HepG2 (cell line): Measurements from ENCODE around the gene APOC4. TPM values are rescaled to one million over a fixed set of nuclear protein-coding genes. Genes with fewer than 3 reads are reported as not detected.
A peak's percentile ranks its signal among the peaks of the same experiment; 100 is the strongest.

Source experiments
- ATAC-seq: fragments of 200-7000 bp; cut with Tn5 transposase; 3 replicates; pipeline ENCODE4 v1.9.1; 2020; ENCODE audit warnings: mild to moderate bottlenecking, moderate library complexity
- BruUV-seq: library from RNA; stranded (reverse); fragments of 400-500 nt; replicated peaks from 2 replicates; lab custom pipeline; 2021; lab: Mats Ljungman, UMichigan
- CTCF ChIA-PET: fragments of 300-600 bp; formaldehyde crosslinking; extraction: SDS; loops from one replicate; lab custom pipeline; 2021; ENCODE audit warnings: low total read pairs, inconsistent platforms, low intra/inter-chr PET ratio; lab: Yijun Ruan, JAX
- POLR2A ChIA-PET: fragments of 350-600 bp; sonication (Branson Sonifier 250); formaldehyde crosslinking; loops from one replicate; lab custom pipeline; 2020; ENCODE audit warnings: antibody characterized with exemption, inconsistent platforms; lab: Yijun Ruan, JAX
- DNase-seq: peaks from one replicate; pipeline ENCODE4 v3.0.0-alpha.2; 2015; ENCODE audit warnings: low spot score
- FAIRE-seq: peaks from 3 replicates; lab custom pipeline; 2011; peaks lifted over from hg19 to GRCh38; lab: Jason Lieb, UNC
- H2AFZ ChIP-seq: one replicate; pipeline ENCODE4 v1.6.1; 2011; ENCODE audit warnings: low read length, inconsistent platforms
- H3K27ac ChIP-seq: fragments of 300-600 bp; 3 replicates; pipeline ENCODE4 v1.8.0; 2011; ENCODE audit warnings: mixed run types, mild to moderate bottlenecking, mixed read lengths, low read length, inconsistent platforms; ENCODE audit not compliant: insufficient read depth; ENCODE audit errors: extremely low read length
- H3K27me3 ChIP-seq, 2 experiments: fragments of 200-600 bp in 1 of 2; 2 replicates in 1 of 2; 3 replicates in 1 of 2; pipeline versions ENCODE4 v1.6.0 to v1.8.0; 2011; ENCODE audit warnings: low read length in 2 of 2, mild to moderate bottlenecking in 2 of 2, moderate library complexity in 2 of 2, inconsistent platforms in 1 of 2; ENCODE audit not compliant: insufficient read depth in 2 of 2, control insufficient read depth in 1 of 2
- H3K36me3 ChIP-seq, 2 experiments: fragments of 200-600 bp in 1 of 2; replicated peaks in 1 of 2; 2 replicates in 1 of 2; 3 replicates in 1 of 2; pipeline versions ENCODE4 v1.5.1 to v1.8.0; 2011; ENCODE audit warnings: low read length in 2 of 2, inconsistent platforms in 1 of 2; ENCODE audit not compliant: insufficient read depth in 2 of 2, control insufficient read depth in 1 of 2
- H3K4me1 ChIP-seq: 2 replicates; pipeline ENCODE4 v1.5.1; 2012; ENCODE audit warnings: low read length, inconsistent platforms; ENCODE audit not compliant: insufficient read depth
- H3K4me2 ChIP-seq: 2 replicates; pipeline ENCODE4 v1.6.0; 2011; ENCODE audit warnings: low read depth, low read length, inconsistent platforms
- H3K4me3 ChIP-seq, 3 experiments: fragments of 200-600 bp in 1 of 3; sonication (generic), shearing (Covaris generic) in 1 of 3; replicated peaks in 1 of 3; 2 replicates each; pipeline ENCODE4 v1.5.1; 2011 to 2016; ENCODE audit warnings: low read length in 3 of 3, inconsistent platforms in 2 of 3, low read depth in 2 of 3, mild to moderate bottlenecking in 2 of 3, control low read depth in 1 of 3, mixed read lengths in 1 of 3; ENCODE audit not compliant: insufficient read depth in 1 of 3
- H3K79me2 ChIP-seq: one replicate; pipeline ENCODE4 v1.6.1; 2011; ENCODE audit warnings: low read length, inconsistent platforms; ENCODE audit not compliant: insufficient read depth
- H3K9ac ChIP-seq: 2 replicates; pipeline ENCODE4 v1.6.0; 2011; ENCODE audit warnings: mild to moderate bottlenecking, low read depth, low read length, inconsistent platforms; ENCODE audit not compliant: insufficient read depth
- H3K9me3 ChIP-seq: 2 replicates; pipeline ENCODE4 v1.5.1; 2012; ENCODE audit warnings: mild to moderate bottlenecking, low read length
- H4K20me1 ChIP-seq: 2 replicates; pipeline ENCODE4 v1.6.0; 2011; ENCODE audit warnings: inconsistent platforms, mild to moderate bottlenecking, low read length, moderate library complexity; ENCODE audit not compliant: insufficient read depth
- FOSL2 ChIP-seq: sonication (generic); formaldehyde crosslinking; IDR thresholded peaks from 2 replicates; pipeline ENCODE4 v1.4.0; 2020; ENCODE audit warnings: missing genetic modification reagents
- FOXJ3 ChIP-seq: sonication (generic); formaldehyde crosslinking; IDR thresholded peaks from 2 replicates; pipeline ENCODE4 v1.4.0; 2020; ENCODE audit warnings: missing genetic modification reagents, mild to moderate bottlenecking, borderline replicate concordance
- HDAC1 ChIP-seq: sonication (generic); formaldehyde crosslinking; IDR thresholded peaks from 2 replicates; pipeline ENCODE4 v1.5.1; 2020; ENCODE audit warnings: mild to moderate bottlenecking, missing genetic modification reagents
- HDAC2 ChIP-seq: sonication (generic); formaldehyde crosslinking; IDR thresholded peaks from 2 replicates; pipeline ENCODE4 v1.4.0; 2020; ENCODE audit warnings: missing genetic modification reagents
- HNF4G ChIP-seq, 2 experiments: sonication (generic) in 1 of 2; formaldehyde crosslinking in 1 of 2; IDR thresholded peaks; 2 replicates each; pipeline versions ENCODE4 v1.4.0 to v1.6.1; 2011 to 2020; ENCODE audit warnings: borderline replicate concordance in 2 of 2, low read depth in 2 of 2, mild to moderate bottlenecking in 2 of 2, low read length in 1 of 2, missing genetic modification reagents in 1 of 2, moderate library complexity in 1 of 2
- KAT7 ChIP-seq: IDR thresholded peaks from 2 replicates; pipeline ENCODE4 v1.6.1; 2018; ENCODE audit warnings: borderline replicate concordance, missing compliant biosample characterization
- RFX1 ChIP-seq: fragments of 450-650 bp; IDR thresholded peaks from 2 replicates; pipeline ENCODE4 v1.6.1; 2017
- RXRB ChIP-seq: IDR thresholded peaks from 2 replicates; pipeline ENCODE4 v1.6.1; 2016; ENCODE audit warnings: borderline replicate concordance, missing genetic modification reagents, missing compliant biosample characterization
- SOX5 ChIP-seq: IDR thresholded peaks from 2 replicates; pipeline ENCODE4 v1.6.1; 2016; ENCODE audit warnings: borderline replicate concordance
- ZFX ChIP-seq: sonication (generic); formaldehyde crosslinking; IDR thresholded peaks from 2 replicates; pipeline ENCODE4 v1.4.0; 2020; ENCODE audit warnings: mild to moderate bottlenecking, low read depth, missing genetic modification reagents, moderate library complexity
- ZMYM3 ChIP-seq: sonication (generic); formaldehyde crosslinking; IDR thresholded peaks from 2 replicates; pipeline ENCODE4 v1.5.1; 2020; ENCODE audit warnings: mild to moderate bottlenecking, missing genetic modification reagents
- ZNF746 ChIP-seq: sonication (generic); formaldehyde crosslinking; IDR thresholded peaks from 2 replicates; pipeline ENCODE4 v1.8.0; 2022; ENCODE audit warnings: mild to moderate bottlenecking, missing genetic modification reagents
- ZNF768 ChIP-seq: sonication (generic); formaldehyde crosslinking; IDR thresholded peaks from 2 replicates; pipeline ENCODE4 v1.4.0; 2020; ENCODE audit warnings: missing genetic modification reagents
- WGBS: methylation state at CpG from one replicate; pipeline ENCODE4 v1.1.6; 2017; ENCODE audit warnings: low lambda C conversion rate; 5-methylcytosine and 5-hydroxymethylcytosine counted together
- in situ Hi-C: cut with HindIII; loops from 2 replicates; pipeline ENCODE4 v1.10.0; 2017; ENCODE audit warnings: low pct_unique_long_range_greater_than_20kb; ENCODE audit not compliant: extremely low pct_ligation_motif_present
- intact Hi-C: fragments of 100-400 bp; cut with micrococcal nuclease; formaldehyde crosslinking; loops from one replicate; pipeline ENCODE4 v1.10.0; 2022; ENCODE audit not compliant: unreplicated experiment
- polyA plus RNA-seq, 8 experiments: library from polyadenylated mRNA; depleted of rRNA in 3 of 8; stranded (reverse) in 7 of 8; unstranded in 1 of 8; fragments of >200 nt; fragmentation: Illumina TruSeq in 4 of 8; extraction: Trizol in 4 of 8; gene quantifications; 2 replicates each; pipeline versions ENCODE4 v1.2.1 to v1.2.3, GENCODE V29; 2011 to 2016; ENCODE audit warnings: low read depth in 4 of 8, missing spikeins in 1 of 8, mixed read lengths in 1 of 8; ENCODE audit not compliant: insufficient read depth in 1 of 8
- total RNA-seq, 5 experiments: library from RNA; depleted of rRNA; stranded (reverse); fragments of >200 nt; fragmentation: Illumina TruSeq; extraction: Trizol; gene quantifications; 2 replicates each; pipeline ENCODE4 v1.2.3, GENCODE V29; 2016; ENCODE audit warnings: low read depth in 1 of 5
- TF ChIP-seq, protein P1 (sequence below): sonication (generic); formaldehyde crosslinking; IDR thresholded peaks from 2 replicates; pipeline ENCODE4 v1.5.0; 2020; ENCODE audit warnings: mild to moderate bottlenecking, missing genetic modification reagents, borderline replicate concordance
- TF ChIP-seq, protein P2 (sequence below): sonication (generic); formaldehyde crosslinking; IDR thresholded peaks from 2 replicates; pipeline ENCODE4 v1.4.0; 2020; ENCODE audit warnings: missing genetic modification reagents

Gene APOC4
- total and polyA plus RNA-seq, 2 of the 13 experiments (the other 11 are each of a cell fraction or from before 2014, with no cell fraction given) = 0.46 TPM; not detected in 1

DNA sequence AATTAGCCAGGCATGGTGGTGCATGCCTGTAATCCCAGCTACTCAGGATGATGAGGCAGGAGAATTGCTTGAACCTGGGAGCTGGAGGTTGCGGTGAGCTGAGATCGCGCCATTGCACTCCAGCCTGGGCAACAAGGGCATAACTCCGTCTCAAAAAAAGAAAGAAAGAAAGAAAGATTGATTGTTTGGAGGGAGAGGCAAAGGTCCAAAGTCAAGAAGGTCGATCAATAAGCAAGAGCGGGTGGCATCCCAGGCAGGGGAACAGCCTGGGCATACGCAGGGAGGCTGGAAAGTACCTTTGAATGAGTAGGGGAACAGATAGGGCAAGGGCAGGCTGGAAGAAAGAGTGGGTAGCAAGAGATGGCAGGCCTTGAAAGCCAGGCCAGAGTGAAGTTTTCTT is 11.9 kb upstream of the APOC4 start (continued):
- TF ChIP-seq ZFX (CRISPR knock-in tag) = peak; percentile 30; the same call in 1 of the 2 replicates
- TF ChIP-seq, protein P1, sequence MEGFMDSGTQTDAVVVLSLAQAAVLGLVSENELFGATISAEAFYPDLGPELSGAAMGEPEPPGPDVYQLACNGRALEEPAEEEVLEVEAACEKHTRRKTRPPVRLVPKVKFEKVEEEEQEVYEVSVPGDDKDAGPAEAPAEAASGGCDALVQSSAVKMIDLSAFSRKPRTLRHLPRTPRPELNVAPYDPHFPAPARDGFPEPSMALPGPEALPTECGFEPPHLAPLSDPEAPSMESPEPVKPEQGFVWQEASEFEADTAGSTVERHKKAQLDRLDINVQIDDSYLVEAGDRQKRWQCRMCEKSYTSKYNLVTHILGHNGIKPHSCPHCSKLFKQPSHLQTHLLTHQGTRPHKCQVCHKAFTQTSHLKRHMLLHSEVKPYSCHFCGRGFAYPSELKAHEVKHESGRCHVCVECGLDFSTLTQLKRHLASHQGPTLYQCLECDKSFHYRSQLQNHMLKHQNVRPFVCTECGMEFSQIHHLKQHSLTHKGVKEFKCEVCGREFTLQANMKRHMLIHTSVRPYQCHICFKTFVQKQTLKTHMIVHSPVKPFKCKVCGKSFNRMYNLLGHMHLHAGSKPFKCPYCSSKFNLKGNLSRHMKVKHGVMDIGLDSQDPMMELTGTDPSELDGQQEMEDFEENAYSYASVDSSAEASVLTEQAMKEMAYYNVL (CRISPR knock-in tag) = peak; percentile 98
- TF ChIP-seq FOXJ3 (CRISPR knock-in tag) = no peak
- TF ChIP-seq HDAC2 (CRISPR knock-in tag) = peak; percentile 15; the same call in 1 of the 2 replicates
- TF ChIP-seq SOX5 (CRISPR knock-in tag) = 0 out of 2 replicates have a peak, but pooled peaks have one; percentile 23
- TF ChIP-seq FOSL2 = no peak
- TF ChIP-seq KAT7 (CRISPR knock-in tag) = no peak
- TF ChIP-seq, protein P2, sequence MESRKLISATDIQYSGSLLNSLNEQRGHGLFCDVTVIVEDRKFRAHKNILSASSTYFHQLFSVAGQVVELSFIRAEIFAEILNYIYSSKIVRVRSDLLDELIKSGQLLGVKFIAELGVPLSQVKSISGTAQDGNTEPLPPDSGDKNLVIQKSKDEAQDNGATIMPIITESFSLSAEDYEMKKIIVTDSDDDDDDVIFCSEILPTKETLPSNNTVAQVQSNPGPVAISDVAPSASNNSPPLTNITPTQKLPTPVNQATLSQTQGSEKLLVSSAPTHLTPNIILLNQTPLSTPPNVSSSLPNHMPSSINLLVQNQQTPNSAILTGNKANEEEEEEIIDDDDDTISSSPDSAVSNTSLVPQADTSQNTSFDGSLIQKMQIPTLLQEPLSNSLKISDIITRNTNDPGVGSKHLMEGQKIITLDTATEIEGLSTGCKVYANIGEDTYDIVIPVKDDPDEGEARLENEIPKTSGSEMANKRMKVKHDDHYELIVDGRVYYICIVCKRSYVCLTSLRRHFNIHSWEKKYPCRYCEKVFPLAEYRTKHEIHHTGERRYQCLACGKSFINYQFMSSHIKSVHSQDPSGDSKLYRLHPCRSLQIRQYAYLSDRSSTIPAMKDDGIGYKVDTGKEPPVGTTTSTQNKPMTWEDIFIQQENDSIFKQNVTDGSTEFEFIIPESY = peak; percentile 93
- peak; percentile 27; the same call in 1 of the 2 replicates for TF ChIP-seq RXRB (CRISPR knock-in tag)
- peak; percentile 47; the same call in 1 of the 2 replicates for TF ChIP-seq HDAC1 (CRISPR knock-in tag)

DNA sequence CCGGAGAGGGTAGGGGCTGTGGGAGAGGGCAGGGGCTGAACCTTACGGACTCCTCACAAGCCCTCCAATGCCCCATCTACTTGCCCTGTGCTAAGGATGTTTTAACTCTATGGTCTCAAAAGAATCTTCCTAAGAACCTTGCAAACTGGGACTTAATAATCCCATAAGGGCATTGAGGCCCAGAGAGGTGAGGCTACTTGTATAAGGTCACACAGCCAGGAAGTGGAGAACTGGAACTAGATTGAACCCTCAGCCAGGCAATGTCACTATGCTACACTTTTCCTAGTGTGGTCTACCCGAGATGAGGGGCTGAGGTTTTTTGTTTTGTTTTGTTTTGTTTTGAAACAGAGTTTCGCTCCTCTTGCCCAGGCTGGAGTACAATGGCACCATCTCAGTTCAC is 10.5 kb upstream of the APOC4 start:
- Histone ChIP-seq H3K9me3 (no peaks in the 10 kb centered on the region), H3K4me1 (peaks cover 77% of the 10 kb centered on the region), H3K9ac (no peak overlapping the region), H3K79me2 (peaks cover 4% of the 10 kb centered on the region), H3K4me3 (no peak overlapping the region), H3K36me3 (no peaks in the 10 kb centered on the region), H3K27ac (no peak overlapping the region), H2AFZ (no peak overlapping the region), H4K20me1 (no peaks in the 10 kb centered on the region), H3K4me2 (no peak overlapping the region), H3K27me3 (no peaks in the 10 kb centered on the region)
- TF ChIP-seq ZNF746 (CRISPR knock-in tag) = no peak
- 0 out of 2 replicates have a peak, but pooled peaks have one; percentile 45 for TF ChIP-seq ZMYM3 (CRISPR knock-in tag)
- no peak for TF ChIP-seq RFX1
- peak; percentile 87 for TF ChIP-seq ZNF768 (CRISPR knock-in tag)
- TF ChIP-seq HDAC2 (CRISPR knock-in tag) = no peak
- no peak for TF ChIP-seq HNF4G (IDR thresholded peaks at IDR 0.05; ENCODE audit: borderline replicate concordance, low read depth, low read length)
- no peak for TF ChIP-seq HNF4G (CRISPR knock-in tag; IDR thresholded peaks at IDR 0.05; ENCODE audit: borderline replicate concordance, low read depth)
- DNase-seq (no peak), ATAC-seq (no peak), FAIRE-seq (no peak)
- in situ Hi-C loops = no loop called here
- BruUV-seq = no TSS peak
- WGBS = 96% methylated on average over 4 of the region's 4 CpGs
- CTCF ChIA-PET = no interaction called here
- POLR2A ChIA-PET = no interaction called here
- intact Hi-C loops = no loop called here
